ENCODE data around the gene CAMTA1.

CAMTA1 gene

GRCh38 chr1:6979003-6979613, 193.9 kb downstream of the CAMTA1 start:
- DNase-seq (ENCODE audit: low read depth), result no peak

GRCh38 chr1:6981595-6981994, 196.3 kb downstream of the CAMTA1 start:
- no peak for DNase-seq (ENCODE audit: low read depth)

DNA sequence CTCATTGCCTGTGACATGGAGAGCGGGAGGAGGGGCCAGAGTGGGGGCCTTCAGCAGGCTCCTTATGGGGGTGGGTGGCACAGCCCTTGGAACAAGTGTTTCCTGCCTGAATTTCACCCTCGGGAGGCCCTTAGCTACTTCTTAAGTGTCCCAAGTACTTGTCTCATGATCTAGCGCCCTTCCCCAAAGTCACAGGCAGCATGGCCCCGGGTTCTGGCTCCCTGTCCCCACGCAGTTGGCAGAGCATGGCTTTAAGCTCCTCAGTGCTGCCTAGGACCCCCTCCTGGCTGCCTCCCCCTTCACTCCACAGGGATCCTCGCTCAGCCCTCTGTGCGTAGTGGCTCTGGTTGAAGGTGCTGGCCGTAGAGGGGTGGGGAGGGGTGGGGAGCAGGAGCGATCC, 197.2 kb downstream of the CAMTA1 start:
- DNase-seq (ENCODE audit: low read depth), result no peak

DNA sequence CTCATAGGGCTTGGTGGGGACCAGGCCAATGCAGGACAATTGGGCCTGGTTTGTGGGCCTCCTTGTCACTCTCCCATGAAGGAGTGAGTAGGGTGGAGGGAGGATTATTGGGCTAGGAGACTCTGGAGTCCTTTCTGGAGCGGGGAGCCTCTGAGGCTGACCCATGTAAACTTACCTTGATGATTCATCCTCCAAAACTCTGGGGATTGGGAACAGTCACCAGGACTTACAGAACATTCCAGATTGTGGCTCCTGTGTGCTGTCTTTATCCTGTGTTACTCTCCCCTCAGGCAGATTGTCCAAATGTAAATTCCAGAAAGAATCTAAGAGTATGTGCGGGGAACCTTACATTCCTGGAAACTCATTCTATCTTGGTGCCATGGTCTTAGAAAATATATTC, 197.6 kb downstream of the CAMTA1 start:
- DNase-seq (ENCODE audit: low read depth), result no peak

DNA sequence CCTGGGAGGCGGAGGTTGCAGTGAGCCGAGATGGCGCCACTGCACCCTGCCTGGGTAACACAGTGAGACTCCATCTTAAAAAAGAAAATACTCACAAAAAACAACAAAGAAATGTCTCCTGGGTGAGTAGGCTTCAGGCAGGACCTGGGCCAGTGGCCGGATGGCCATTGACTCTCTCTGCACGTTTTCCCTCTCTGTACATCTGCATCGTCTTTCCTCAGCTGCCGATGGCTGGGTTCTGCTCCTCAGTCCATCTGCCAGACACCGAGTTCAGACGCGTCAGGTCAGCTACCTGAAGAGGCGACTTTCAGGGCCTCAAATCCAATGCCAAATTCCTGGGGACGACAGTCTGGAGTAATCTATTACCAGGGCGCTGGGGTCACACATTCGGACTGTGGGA, 199.3 kb downstream of the CAMTA1 start:
- no peak for DNase-seq (ENCODE audit: low read depth)

GRCh38 chr1:6984986-6985385, 199.7 kb downstream of the CAMTA1 start:
- DNase-seq (ENCODE audit: low read depth), result no peak

DNA sequence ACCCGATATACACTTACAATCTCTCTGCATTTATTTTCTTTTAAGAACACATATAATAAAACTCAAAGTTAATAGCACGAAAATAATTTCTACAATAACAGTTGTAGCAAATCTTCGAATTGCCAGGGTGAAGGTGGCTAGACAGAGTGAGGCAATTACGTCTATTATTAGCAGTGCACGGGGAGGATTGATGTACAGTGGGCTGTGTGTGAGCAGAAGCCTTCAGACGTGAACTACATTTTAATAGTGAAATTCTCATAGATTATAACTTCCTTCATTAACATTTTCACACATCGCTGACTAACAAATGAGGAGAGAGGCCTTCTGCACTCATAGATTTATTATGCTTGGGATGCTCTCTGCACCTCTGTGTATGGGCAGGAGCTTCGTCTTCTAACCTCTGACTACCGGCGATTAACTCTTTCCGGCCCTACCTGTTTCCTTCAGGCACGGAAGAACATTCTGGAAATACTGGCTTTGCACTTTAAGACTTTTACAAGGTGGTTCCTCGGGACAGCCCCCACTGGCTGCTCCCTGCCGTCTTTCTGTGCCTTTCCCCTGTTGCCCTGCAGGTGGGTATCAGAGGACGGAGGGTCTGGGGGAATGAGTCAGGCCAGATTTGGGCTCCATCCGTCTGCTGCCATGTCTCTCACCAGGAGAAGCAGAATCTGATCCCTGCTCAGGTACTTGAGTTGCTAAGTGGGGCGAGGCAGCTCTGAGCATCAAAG, 200.5 kb downstream of the CAMTA1 start:
- no peak for DNase-seq (ENCODE audit: low read depth)

DNA sequence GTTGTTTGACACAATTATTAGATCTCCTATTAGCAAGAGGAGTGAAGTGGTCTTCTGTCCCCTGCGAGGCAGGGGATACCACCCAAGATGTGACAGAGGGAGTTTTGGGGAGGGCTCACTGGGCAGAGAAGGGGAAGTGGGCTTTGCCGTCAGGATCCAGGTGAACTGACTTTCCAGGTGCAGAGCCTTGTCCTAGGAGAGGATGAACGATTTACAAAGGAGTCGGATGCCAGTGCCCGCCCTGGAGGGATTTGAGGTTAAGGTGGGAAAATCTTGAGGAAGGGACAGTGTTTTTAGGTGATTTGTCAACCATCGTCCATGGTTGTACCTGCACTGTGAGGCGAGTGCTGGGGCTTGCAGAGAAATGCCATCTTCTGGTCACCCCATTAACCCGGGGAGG, 201.0 kb downstream of the CAMTA1 start:
- DNase-seq (ENCODE audit: low read depth), result no peak

GRCh38 chr1:6987940-6988339, 202.7 kb downstream of the CAMTA1 start:
- DNase-seq (ENCODE audit: low read depth), result no peak

GRCh38 chr1:6988796-6989195, 203.5 kb downstream of the CAMTA1 start:
- no peak for DNase-seq (ENCODE audit: low read depth)

GRCh38 chr1:6989212-6990159, 204.2 kb downstream of the CAMTA1 start:
- no peak for DNase-seq (ENCODE audit: low read depth)

GRCh38 chr1:6991266-6991665, 206.0 kb downstream of the CAMTA1 start:
- no peak for DNase-seq (ENCODE audit: low read depth)

GRCh38 chr1:6995789-6996188, 210.5 kb downstream of the CAMTA1 start:
- no peak for DNase-seq (ENCODE audit: low read depth)

- DNase-seq (ENCODE audit: low read depth), result no peak
Observed at GRCh38 chr1:6996371-6996770, 211.1 kb downstream of the CAMTA1 start.

DNA sequence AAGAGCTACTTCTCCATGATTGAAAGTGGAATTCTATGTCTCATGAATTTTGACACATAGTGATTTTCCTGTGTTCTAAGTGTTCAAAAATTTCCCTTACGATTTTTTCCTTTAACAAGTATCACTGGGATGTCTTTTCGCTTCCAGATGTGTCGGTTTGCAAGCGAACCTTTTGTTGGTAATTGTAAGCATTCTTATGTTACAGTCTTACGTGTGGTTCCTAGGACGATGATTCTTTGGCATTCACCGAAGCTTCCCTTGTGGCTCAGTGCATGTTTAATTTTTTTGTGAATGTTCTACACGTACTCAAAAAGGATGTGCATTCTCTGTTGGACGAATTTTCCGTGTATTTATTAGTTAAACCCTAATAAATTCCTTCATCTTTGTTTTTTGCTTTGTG, 211.6 kb downstream of the CAMTA1 start:
- DNase-seq (ENCODE audit: low read depth), result no peak

GRCh38 chr1:6998267-6998666, 213.0 kb downstream of the CAMTA1 start:
- DNase-seq (ENCODE audit: low read depth), result no peak

GRCh38 chr1:6999826-7000225, 214.6 kb downstream of the CAMTA1 start:
- no peak for DNase-seq (ENCODE audit: low read depth)

DNA sequence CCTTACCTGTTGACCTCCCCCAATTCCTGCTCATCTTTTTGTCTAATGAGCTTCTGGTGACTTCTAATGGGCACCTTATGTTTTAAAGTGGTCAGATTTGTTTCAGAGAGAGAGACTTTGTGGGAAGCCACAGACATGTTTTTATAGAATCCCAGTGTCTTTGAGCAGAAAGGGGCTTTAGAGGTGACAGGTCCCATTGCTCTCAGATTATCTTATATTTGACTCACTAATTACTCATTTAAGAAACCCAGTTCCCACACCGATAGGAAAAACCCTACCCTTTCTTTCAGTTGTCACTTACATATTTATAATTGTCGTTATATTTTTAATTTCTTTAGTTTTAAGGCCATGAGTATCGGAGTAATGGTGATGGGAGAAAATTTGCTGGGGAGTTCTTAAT, 215.5 kb downstream of the CAMTA1 start:
- DNase-seq (ENCODE audit: low read depth), result no peak

DNA sequence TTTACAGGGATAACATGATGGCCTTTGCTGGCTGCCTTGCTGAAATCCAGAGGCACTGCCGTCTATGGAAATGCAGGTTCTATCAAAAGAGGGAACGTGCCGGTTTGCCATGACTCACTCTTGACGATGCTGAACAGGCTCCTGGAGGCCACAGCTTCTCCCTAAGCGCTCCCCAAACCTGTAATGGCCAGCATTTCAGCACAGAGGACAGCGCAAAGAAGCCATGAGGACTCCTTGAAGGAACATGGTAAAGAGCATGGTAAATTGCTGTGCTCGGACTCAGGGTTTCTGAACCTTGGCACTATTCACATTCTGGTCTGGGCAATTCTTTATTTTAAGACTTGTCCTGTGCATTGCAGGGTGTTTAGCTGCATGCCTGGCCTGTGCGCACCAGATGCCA, 217.5 kb downstream of the CAMTA1 start:
- DNase-seq (ENCODE audit: low read depth), result no peak

DNA sequence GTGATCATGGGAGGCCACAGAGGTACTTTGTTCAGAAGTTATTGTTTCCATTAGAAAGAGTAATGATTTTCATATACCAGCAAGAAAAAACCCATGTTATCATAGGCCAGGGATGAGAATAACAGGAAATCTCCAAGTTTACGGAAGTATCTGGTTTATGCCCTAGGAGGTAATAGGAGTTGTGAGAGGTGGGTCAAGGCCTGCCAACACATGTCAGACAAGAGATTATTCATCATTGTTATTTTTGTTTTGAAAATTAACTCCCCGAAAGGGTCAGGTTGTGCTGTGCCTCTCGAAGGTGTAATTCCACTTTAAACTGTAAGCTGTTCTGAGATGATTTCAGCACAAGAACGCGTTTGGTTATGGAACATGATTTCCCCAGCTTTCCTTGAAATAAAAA, 218.4 kb downstream of the CAMTA1 start:
- DNase-seq (ENCODE audit: low read depth), result no peak

DNA sequence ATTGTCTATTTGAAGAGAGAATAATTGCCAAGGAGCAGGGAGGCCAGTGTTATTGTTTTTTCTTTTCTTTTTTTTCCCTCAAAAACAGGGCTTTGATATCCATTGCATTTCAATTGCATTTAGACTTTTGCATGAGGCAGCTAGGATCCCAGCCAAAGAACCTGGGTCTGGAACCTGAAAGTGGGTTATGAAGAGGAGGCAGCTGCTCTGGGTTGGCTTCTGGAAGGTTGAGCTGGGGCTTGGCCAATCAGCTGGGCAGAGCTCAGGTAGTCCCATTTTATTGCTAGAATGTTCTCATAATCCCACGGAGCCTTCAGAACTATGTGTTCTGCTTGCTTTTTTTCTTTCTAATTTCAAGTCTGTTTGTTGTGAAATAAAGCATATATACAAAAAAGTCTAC, 218.9 kb downstream of the CAMTA1 start:
- no peak for DNase-seq (ENCODE audit: low read depth)

- no peak for DNase-seq (ENCODE audit: low read depth)
Observed at GRCh38 chr1:7005762-7006161, 220.5 kb downstream of the CAMTA1 start.
